ENCODE results near the gene ATG13.

DNA sequence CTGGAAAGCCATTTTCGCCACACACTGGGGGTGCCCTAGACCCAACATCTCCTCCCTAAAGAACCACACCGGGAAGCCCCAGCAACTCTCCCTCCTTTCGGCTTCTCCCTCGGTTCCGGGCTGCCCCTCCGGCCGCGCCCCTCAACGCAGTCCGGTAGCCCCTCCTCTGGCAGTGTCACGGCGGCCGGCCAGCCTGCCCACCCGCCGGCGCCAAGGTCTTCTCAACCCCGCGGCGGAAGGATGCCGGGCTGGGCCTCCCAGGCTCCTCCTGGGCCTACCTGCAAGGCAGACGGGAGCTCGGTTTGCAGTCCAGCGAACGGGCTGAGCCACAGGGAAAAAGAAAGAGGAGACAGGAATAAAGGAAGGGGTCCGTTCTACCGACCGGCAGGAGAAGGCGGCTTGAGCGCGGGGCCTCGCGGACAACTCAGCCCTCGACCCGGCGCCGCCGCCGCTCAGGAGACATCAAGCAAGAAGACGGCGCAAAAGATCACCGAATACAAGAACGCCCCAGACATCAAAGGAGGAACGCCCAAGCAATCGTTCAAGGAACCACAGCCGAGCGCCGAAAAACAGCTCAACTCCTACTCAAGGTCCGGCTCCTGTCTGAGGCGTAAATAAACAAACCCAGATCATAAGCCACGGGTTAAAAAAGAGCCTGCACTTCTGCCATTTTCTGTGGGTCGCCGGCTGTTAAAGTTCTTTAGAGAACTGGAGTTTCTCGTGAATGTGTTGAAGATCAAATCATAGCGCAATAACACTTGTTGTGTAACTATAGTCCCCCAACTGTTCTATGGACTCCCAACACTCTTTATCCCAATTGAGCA lies 23.6 kb upstream of the ATG13 start, which contains the start of gene AMBRA1:
- TF ChIP-seq CTCF (conservative IDR thresholded peaks at IDR 0.05) (no peak), ZFX (IDR thresholded peaks at IDR 0.05) (peak; percentile 99)

All from C4-2B (cell line).